ENCODE measurements around the gene CYP26B1.

CYP26B1 gene

GRCh38 chr2:72166279-72166678 is 18.6 kb upstream of the CYP26B1 start:
- no peak for ATAC-seq
- TF ChIP-seq CREB5 (CRISPR knock-in tag; IDR thresholded peaks at IDR 0.05; ENCODE audit: low read depth) (no peak), ZNF70 (CRISPR knock-in tag; IDR thresholded peaks at IDR 0.05) (no peak), SNAI2 (CRISPR knock-in tag; IDR thresholded peaks at IDR 0.05) (no peak), BACH2 (CRISPR knock-in tag; IDR thresholded peaks at IDR 0.05; ENCODE audit: borderline replicate concordance) (no peak), ZFP30 (CRISPR knock-in tag; IDR thresholded peaks at IDR 0.05) (no peak), ISL1 (CRISPR knock-in tag; IDR thresholded peaks at IDR 0.05) (no peak), PATZ1 (CRISPR knock-in tag; IDR thresholded peaks at IDR 0.05; ENCODE audit: borderline replicate concordance) (no peak), RARB (CRISPR knock-in tag; IDR thresholded peaks at IDR 0.05) (no peak), ESRRG (CRISPR knock-in tag; IDR thresholded peaks at IDR 0.05) (no peak), TCF4 (CRISPR knock-in tag; IDR thresholded peaks at IDR 0.05; ENCODE audit: borderline replicate concordance) (no peak), POU6F1 (CRISPR knock-in tag; IDR thresholded peaks at IDR 0.05; ENCODE audit: borderline replicate concordance, low read depth) (no peak), TSHZ2 (CRISPR knock-in tag; IDR thresholded peaks at IDR 0.05) (no peak)

GRCh38 chr2:72165792-72166191 is 18.1 kb upstream of the CYP26B1 start:
- ATAC-seq: no peak
- TF ChIP-seq BACH2 (CRISPR knock-in tag; IDR thresholded peaks at IDR 0.05; ENCODE audit: borderline replicate concordance) (no peak), TSHZ2 (CRISPR knock-in tag; IDR thresholded peaks at IDR 0.05) (no peak), TOX (CRISPR knock-in tag; IDR thresholded peaks at IDR 0.05; ENCODE audit: borderline replicate concordance) (no peak), POU6F1 (CRISPR knock-in tag; IDR thresholded peaks at IDR 0.05; ENCODE audit: borderline replicate concordance, low read depth) (no peak), ISL1 (CRISPR knock-in tag; IDR thresholded peaks at IDR 0.05) (no peak)

GRCh38 chr2:72162574-72162973 is 14.9 kb upstream of the CYP26B1 start:
- ATAC-seq: no peak
- no peak for TF ChIP-seq BACH2 (CRISPR knock-in tag; IDR thresholded peaks at IDR 0.05; ENCODE audit: borderline replicate concordance)
- no peak for TF ChIP-seq CSRNP3 (CRISPR knock-in tag; IDR thresholded peaks at IDR 0.05)
- no peak for TF ChIP-seq TSHZ2 (CRISPR knock-in tag; IDR thresholded peaks at IDR 0.05)
- TF ChIP-seq OSR1 (CRISPR knock-in tag; IDR thresholded peaks at IDR 0.05): no peak
- no peak for TF ChIP-seq PPARA (CRISPR knock-in tag; IDR thresholded peaks at IDR 0.05; ENCODE audit: borderline replicate concordance)
- no peak for TF ChIP-seq GLIS3 (CRISPR knock-in tag; IDR thresholded peaks at IDR 0.05)
- TF ChIP-seq TCF4 (CRISPR knock-in tag; IDR thresholded peaks at IDR 0.05; ENCODE audit: borderline replicate concordance): no peak
- no peak for TF ChIP-seq TOX (CRISPR knock-in tag; IDR thresholded peaks at IDR 0.05; ENCODE audit: borderline replicate concordance)
- TF ChIP-seq ISL1 (CRISPR knock-in tag; IDR thresholded peaks at IDR 0.05): no peak
- no peak for TF ChIP-seq SNAI2 (CRISPR knock-in tag; IDR thresholded peaks at IDR 0.05)
- no peak for TF ChIP-seq ZFP3 (CRISPR knock-in tag; IDR thresholded peaks at IDR 0.05)
